IPS-18c (cell line): Measurements from ENCODE around the gene SORCS2.

Experiments
- H3K4me3 ChIP-seq: 2 replicates; pipeline ENCODE4 v1.7.0; 2013; ENCODE audit warnings: low read depth, mild to moderate bottlenecking, low read length, moderate library complexity; ENCODE audit not compliant: insufficient read depth
- H3K9me3 ChIP-seq: one replicate; pipeline ENCODE4 v1.6.1; 2013; ENCODE audit warnings: mild to moderate bottlenecking, low read length, moderate library complexity; ENCODE audit not compliant: control insufficient read depth, insufficient read depth

Gene SORCS2

GRCh38 chr4:7790999-7791398 is 598.7 kb downstream of the SORCS2 start:
- Histone ChIP-seq H3K9me3 (peaks cover 2% of the 10 kb centered on the region), H3K4me3 (no peak overlapping the region)
